ENCODE results near the gene ZNF548. TPM values are rescaled to one million over a fixed set of nuclear protein-coding genes. Genes with fewer than 3 reads are reported as not detected.
"Not testable (repeated sequence)": the region's sequence is repeated elsewhere in the genome, so short reads cannot be mapped to it uniquely, and the experiment has no call there.

Gene ZNF548
- total and polyA plus RNA-seq, 5 donors from 2014 or later = 14.6 to 75.9 (median 19.4) TPM

DNA sequence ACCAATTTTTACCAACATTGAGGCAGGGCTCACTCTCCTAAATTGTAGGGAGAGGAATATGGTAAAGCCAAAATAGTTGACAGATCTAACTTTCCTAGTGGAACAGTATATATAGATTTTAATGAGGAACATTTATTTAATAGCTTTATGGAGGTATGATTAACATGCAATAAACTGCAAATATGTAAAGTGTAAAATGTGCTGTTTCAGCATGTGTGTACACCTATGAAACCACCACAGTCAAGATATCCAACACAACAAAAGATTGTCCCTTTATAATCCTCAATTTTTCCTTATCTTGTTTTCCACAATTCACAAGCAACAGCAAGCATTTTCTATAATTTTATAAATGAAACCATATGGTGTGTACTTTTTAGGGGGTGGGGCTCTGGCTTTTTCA is 30.4 kb upstream of the ZNF548 start:
- Mint-ChIP-seq H3K36me3 (peaks cover 55% of the 10 kb centered on the region), H3K4me1 (peaks cover 13 to 20% (median 15%) of the 10 kb centered on the region in 4 donors), H3K4me3 (no peak overlapping the region), H3K27me3 (no peaks in the 10 kb centered on the region), H3K9me3 (peaks cover 0 to 70% (median 37%) of the 10 kb centered on the region in 7 donors), H3K27ac (no peak overlapping the region)
- Histone ChIP-seq H3K4me1 (ENCODE audit: control insufficient read depth, insufficient read depth, low read length, poor library complexity, severe bottlenecking) (peaks cover 7% of the 10 kb centered on the region), H3K27me3 (ENCODE audit: control insufficient read depth, insufficient read depth, low read length) (no peaks in the 10 kb centered on the region), H3K4me3 (ENCODE audit: low read depth, low read length) (no peak overlapping the region), H3K9me3 (ENCODE audit: control insufficient read depth in 2 of 2, low read length in 2 of 2) (peaks cover 55 to 64% of the 10 kb centered on the region in 2 experiments), H3K27ac (ENCODE audit: insufficient read depth, low read length, poor library complexity, severe bottlenecking) (no peak overlapping the region), H3K36me3 (ENCODE audit: control insufficient read depth, insufficient read depth, low read length) (peaks cover 35% of the 10 kb centered on the region)
- no peak for DNase-seq
- ATAC-seq (ENCODE audit: low read depth in 2 of 2) = no peak

DNA sequence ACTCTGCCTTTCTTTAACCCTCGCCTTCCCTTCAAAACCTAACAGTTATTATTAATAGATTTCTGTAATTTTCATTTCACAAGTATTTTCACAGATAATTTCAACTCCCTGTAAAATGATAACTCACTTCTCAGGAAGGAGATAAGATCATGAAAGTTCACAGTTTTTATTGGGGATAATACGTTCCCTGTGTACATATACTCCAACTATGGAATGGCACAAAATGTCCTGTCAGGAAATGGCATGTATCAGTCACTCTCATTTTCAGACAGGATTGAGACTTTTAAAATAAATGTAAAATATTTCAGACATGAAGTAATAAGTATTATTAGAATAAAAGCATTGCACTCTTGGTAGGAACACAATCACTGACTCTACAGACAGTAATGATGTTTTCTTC is 27.2 kb upstream of the ZNF548 start:
- peaks cover 38 to 42% of the 10 kb centered on the region in 2 experiments for H3K9me3 ChIP-seq (ENCODE audit: control insufficient read depth in 2 of 2, low read length in 2 of 2)
- H3K4me3 Mint-ChIP-seq = peak overlapping the region in 3 of 4 donors; percentile 93 to 97 (median 96)
- peaks cover 0 to 54% (median 16%) of the 10 kb centered on the region in 7 donors for H3K9me3 Mint-ChIP-seq
- H3K4me1 ChIP-seq (ENCODE audit: control insufficient read depth, insufficient read depth, low read length, poor library complexity, severe bottlenecking) = peaks cover 7% of the 10 kb centered on the region
- H3K4me1 Mint-ChIP-seq = peaks cover 13 to 22% (median 15%) of the 10 kb centered on the region in 4 donors
- peaks cover 5% of the 10 kb centered on the region for H3K36me3 ChIP-seq (ENCODE audit: control insufficient read depth, insufficient read depth, low read length)
- peak overlapping the region; percentile 80 for H3K4me3 ChIP-seq (ENCODE audit: low read depth, low read length)
- H3K27ac ChIP-seq (ENCODE audit: insufficient read depth, low read length, poor library complexity, severe bottlenecking) = peak overlapping the region; percentile 94
- DNase-seq (no peak), ATAC-seq (ENCODE audit: low read depth in 2 of 2) (no peak)
- H3K36me3 Mint-ChIP-seq = peaks cover 26% of the 10 kb centered on the region
- H3K27me3 ChIP-seq (ENCODE audit: control insufficient read depth, insufficient read depth, low read length) = no peaks in the 10 kb centered on the region
- peak overlapping the region in 1 of 3 donors; percentile 99 for H3K27ac Mint-ChIP-seq
- H3K27me3 Mint-ChIP-seq = no peaks in the 10 kb centered on the region

DNA sequence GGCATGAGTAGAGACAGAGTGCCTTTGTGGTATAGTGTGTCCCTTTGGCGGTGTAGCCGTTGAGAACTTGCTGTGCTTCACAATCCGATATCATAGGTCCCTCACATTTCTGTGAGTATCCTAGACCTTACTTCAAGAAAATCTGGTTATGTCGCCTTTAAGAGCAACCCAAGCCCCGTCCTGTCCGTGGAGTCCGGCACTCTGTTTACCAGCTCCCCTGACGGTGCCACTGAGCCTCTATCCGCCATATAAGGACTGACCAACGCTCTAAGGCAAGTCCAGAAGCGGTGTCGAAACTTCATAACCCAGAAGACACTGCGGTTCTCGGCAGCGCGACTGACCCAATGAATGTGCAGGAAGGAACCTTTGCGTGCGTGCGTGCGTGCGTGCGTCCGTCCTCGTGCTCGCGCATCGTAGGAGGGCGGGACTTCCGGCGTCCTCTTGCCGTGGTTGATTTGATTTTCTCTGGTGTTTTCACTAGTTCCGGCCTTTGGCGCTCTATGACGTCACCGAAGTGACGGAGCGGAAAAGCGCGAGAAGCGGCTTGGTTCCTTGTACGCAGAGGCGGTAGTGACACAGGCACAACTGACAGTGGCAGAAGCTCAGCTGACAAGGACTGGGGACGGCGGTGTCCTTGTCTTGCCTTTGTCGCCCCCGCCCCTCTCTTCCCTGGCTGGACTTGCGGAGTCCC is 26.5 kb upstream of the ZNF548 start, which contains the start of the genes TRAPPC2B and ZNF547:
TRAPPC2B (plus strand) TSS at position 555 of the 691 bp plus-strand sequence. CDS start 1,283 bp downstream, outside the sequence.
ZNF547 (plus strand) TSS at position 555 of the 691 bp plus-strand sequence. CDS start 5,005 bp downstream, outside the sequence.
- DNase-seq (peak; percentile 94 to 99 (median 98)), ATAC-seq (ENCODE audit: low read depth in 2 of 2) (peak; percentile 93 to 94)
- no peaks in the 10 kb centered on the region for H3K27me3 ChIP-seq (ENCODE audit: control insufficient read depth, insufficient read depth, low read length)
- H3K9me3 ChIP-seq (ENCODE audit: control insufficient read depth in 2 of 2, low read length in 2 of 2) = peaks cover 33 to 36% of the 10 kb centered on the region in 2 experiments
- Mint-ChIP-seq H3K36me3 (peaks cover 26% of the 10 kb centered on the region), H3K4me3 (peak within 1 kb of the TSS; percentile 93 to 97 (median 96)), H3K27ac (peak within 1 kb of the TSS; percentile 98 to 99 (median 98)), H3K9me3 (peaks cover 0 to 53% (median 20%) of the 10 kb centered on the region in 7 donors), H3K27me3 (no peaks in the 10 kb centered on the region), H3K4me1 (peaks cover 13 to 22% (median 17%) of the 10 kb centered on the region in 4 donors)
- peak within 1 kb of the TSS; percentile 80 for H3K4me3 ChIP-seq (ENCODE audit: low read depth, low read length)
- H3K27ac ChIP-seq (ENCODE audit: insufficient read depth, low read length, poor library complexity, severe bottlenecking) = peak within 1 kb of the TSS; percentile 94
- H3K36me3 ChIP-seq (ENCODE audit: control insufficient read depth, insufficient read depth, low read length) = peaks cover 1% of the 10 kb centered on the region
- H3K4me1 ChIP-seq (ENCODE audit: control insufficient read depth, insufficient read depth, low read length, poor library complexity, severe bottlenecking) = peaks cover 7% of the 10 kb centered on the region

DNA sequence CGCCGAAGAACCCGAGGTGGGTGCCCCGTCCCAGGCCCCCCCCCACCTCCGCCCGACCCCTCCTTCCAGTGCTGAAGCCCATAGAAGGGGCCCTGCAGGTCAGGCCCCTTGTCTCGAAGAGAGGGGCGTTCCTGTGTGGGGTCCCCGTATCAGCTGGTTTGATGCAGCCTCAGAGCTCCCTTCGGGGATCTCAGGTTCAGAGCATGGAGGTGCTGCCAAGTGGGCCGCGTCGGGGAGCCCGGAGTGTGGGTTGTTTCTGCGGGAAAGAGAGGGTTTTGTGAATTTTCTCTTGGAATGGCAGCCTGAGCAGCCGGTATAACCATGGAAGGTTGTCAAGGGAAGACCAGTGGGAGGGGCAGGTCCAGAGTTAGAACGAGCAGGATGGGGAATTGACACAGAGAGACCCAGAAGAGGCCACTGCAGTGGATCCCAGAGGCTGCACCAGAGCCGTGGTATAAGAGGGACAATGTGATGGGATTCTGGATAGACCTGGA is 25.9 kb upstream of the ZNF548 start:
- DNase-seq = peak in 1 of 3 donors; percentile 7
- Mint-ChIP-seq H3K4me3 (peak overlapping the region; percentile 93 to 97 (median 96)), H3K27me3 (no peaks in the 10 kb centered on the region), H3K27ac (peak overlapping the region in 2 of 3 donors; percentile 98 to 99), H3K36me3 (peaks cover 23% of the 10 kb centered on the region), H3K4me1 (peaks cover 13 to 22% (median 18%) of the 10 kb centered on the region in 4 donors), H3K9me3 (peaks cover 0 to 49% (median 24%) of the 10 kb centered on the region in 7 donors)
- Histone ChIP-seq H3K36me3 (ENCODE audit: control insufficient read depth, insufficient read depth, low read length) (peaks cover 1% of the 10 kb centered on the region), H3K27me3 (ENCODE audit: control insufficient read depth, insufficient read depth, low read length) (no peaks in the 10 kb centered on the region), H3K4me1 (ENCODE audit: control insufficient read depth, insufficient read depth, low read length, poor library complexity, severe bottlenecking) (peaks cover 7% of the 10 kb centered on the region), H3K27ac (ENCODE audit: insufficient read depth, low read length, poor library complexity, severe bottlenecking) (peak overlapping the region; percentile 94), H3K9me3 (ENCODE audit: control insufficient read depth in 2 of 2, low read length in 2 of 2) (peaks cover 27 to 30% of the 10 kb centered on the region in 2 experiments), H3K4me3 (ENCODE audit: low read depth, low read length) (peak overlapping the region; percentile 76)
- ATAC-seq (ENCODE audit: low read depth in 2 of 2) = no peak

DNA sequence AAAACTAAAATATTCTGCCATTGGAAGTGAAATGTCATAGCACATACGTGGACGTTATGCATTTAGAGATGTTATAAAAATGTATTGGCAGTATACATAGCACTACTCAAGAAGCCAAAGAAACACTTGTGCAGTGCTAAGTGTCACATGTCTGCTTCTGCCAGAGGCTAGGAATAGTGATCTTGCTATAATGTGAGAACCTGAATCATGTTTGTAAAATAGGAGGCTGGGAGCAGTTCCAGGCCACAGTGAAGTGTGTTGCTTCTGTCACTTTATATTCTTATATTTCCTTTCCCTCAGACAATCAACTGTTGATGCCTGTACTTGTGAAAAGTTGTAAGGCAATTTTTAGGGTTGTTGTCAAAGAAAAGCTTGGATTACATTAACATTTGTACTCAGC is 22.9 kb upstream of the ZNF548 start:
- Histone ChIP-seq H3K4me3 (ENCODE audit: low read depth, low read length) (no peak overlapping the region), H3K27ac (ENCODE audit: insufficient read depth, low read length, poor library complexity, severe bottlenecking) (no peak overlapping the region), H3K27me3 (ENCODE audit: control insufficient read depth, insufficient read depth, low read length) (no peaks in the 10 kb centered on the region), H3K4me1 (ENCODE audit: control insufficient read depth, insufficient read depth, low read length, poor library complexity, severe bottlenecking) (peaks cover 7% of the 10 kb centered on the region), H3K36me3 (ENCODE audit: control insufficient read depth, insufficient read depth, low read length) (peaks cover 3% of the 10 kb centered on the region), H3K9me3 (ENCODE audit: control insufficient read depth in 2 of 2, low read length in 2 of 2) (peaks cover 14 to 17% of the 10 kb centered on the region in 2 experiments)
- no peak for DNase-seq
- ATAC-seq (ENCODE audit: low read depth in 2 of 2) = no peak
- Mint-ChIP-seq H3K27ac (no peak overlapping the region), H3K9me3 (peaks cover 0 to 37% (median 24%) of the 10 kb centered on the region in 7 donors), H3K36me3 (peaks cover 36% of the 10 kb centered on the region), H3K4me3 (peak overlapping the region in 3 of 4 donors; percentile 4 to 11 (median 9)), H3K27me3 (no peaks in the 10 kb centered on the region), H3K4me1 (peaks cover 13 to 22% (median 18%) of the 10 kb centered on the region in 4 donors)

DNA sequence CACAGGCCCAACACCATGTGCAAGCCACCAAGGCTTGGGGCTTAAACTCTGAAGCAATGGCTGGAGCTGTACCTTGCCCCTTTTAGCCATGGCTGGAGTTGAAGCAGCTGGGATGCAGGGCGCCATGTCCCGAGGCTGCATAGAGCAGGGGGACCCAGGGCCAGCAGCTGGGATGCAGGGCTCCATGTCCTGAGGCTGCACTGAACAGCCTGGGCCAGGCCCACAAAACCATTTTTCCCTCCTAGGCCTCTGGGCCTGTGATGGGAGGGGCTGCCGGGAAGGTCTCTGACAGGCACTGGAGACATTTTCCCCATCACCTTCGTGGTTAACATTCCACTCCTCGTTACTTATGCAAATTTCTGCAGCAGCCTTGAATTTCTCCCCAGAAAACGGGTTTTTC is 15.5 kb upstream of the ZNF548 start:
- no peak for ATAC-seq (ENCODE audit: low read depth in 2 of 2)
- Mint-ChIP-seq H3K27ac (no peak overlapping the region), H3K9me3 (peaks cover 2 to 57% (median 35%) of the 10 kb centered on the region in 7 donors)

DNA sequence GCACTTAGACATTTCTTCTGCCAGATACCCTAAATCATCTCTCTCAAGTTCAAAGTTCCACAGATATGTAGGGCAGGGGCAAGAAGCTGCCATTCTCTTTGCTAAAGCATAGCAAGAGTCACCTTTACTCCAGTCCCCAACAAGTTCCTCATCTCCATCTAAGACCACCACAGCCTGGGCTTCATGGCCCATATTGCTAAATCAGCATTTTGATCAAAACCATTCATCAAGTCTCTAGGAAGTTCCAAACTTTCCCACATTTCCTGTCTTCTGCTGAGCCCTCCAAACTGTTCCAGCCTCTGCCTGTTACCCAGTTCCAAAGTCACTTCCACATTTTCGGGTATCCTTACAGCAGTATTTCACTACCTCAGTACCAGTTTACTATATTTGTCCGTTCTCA is 15.0 kb upstream of the ZNF548 start:
- Mint-ChIP-seq H3K4me3 (peak overlapping the region in 1 of 4 donors; percentile 4), H3K27ac (peak overlapping the region in 1 of 3 donors; percentile 71), H3K36me3 (peaks cover 67% of the 10 kb centered on the region), H3K9me3 (peaks cover 4 to 60% (median 35%) of the 10 kb centered on the region in 7 donors)
- not testable (repeated sequence) for H3K4me3 ChIP-seq (ENCODE audit: low read depth, low read length); H3K27ac ChIP-seq (ENCODE audit: insufficient read depth, low read length, poor library complexity, severe bottlenecking); H3K4me1 ChIP-seq (ENCODE audit: control insufficient read depth, insufficient read depth, low read length, poor library complexity, severe bottlenecking); H3K27me3 Mint-ChIP-seq; H3K4me1 Mint-ChIP-seq; H3K27me3 ChIP-seq (ENCODE audit: control insufficient read depth, insufficient read depth, low read length); ATAC-seq (ENCODE audit: low read depth in 2 of 2); DNase-seq
- peaks cover 38% of the 10 kb centered on the region for H3K36me3 ChIP-seq (ENCODE audit: control insufficient read depth, insufficient read depth, low read length)
- H3K9me3 ChIP-seq (ENCODE audit: control insufficient read depth in 2 of 2, low read length in 2 of 2) = peaks cover 39 to 71% of the 10 kb centered on the region in 2 experiments

More for the DNA sequence above, 15.5 kb upstream of the ZNF548 start:
- no peaks in the 10 kb centered on the region for H3K27me3 Mint-ChIP-seq
- H3K36me3 Mint-ChIP-seq = peaks cover 68% of the 10 kb centered on the region
- Histone ChIP-seq H3K9me3 (ENCODE audit: control insufficient read depth in 2 of 2, low read length in 2 of 2) (peaks cover 35 to 66% of the 10 kb centered on the region in 2 experiments), H3K36me3 (ENCODE audit: control insufficient read depth, insufficient read depth, low read length) (peaks cover 38% of the 10 kb centered on the region), H3K27ac (ENCODE audit: insufficient read depth, low read length, poor library complexity, severe bottlenecking) (no peak overlapping the region), H3K27me3 (ENCODE audit: control insufficient read depth, insufficient read depth, low read length) (no peaks in the 10 kb centered on the region), H3K4me3 (ENCODE audit: low read depth, low read length) (no peak overlapping the region), H3K4me1 (ENCODE audit: control insufficient read depth, insufficient read depth, low read length, poor library complexity, severe bottlenecking) (no peaks in the 10 kb centered on the region)
- H3K4me1 Mint-ChIP-seq = peaks cover 0 to 3% (median 0%) of the 10 kb centered on the region in 4 donors
- H3K4me3 Mint-ChIP-seq = no peak overlapping the region
- DNase-seq = no peak
